Stimulated activated naive B cell treated with anti-CD40 and anti-IgM and Interleukin-4, amounts not matched to agents 10 μg/mL and 1 μg/mL and 100 μg/mL, for 72 hours (primary cell): ENCODE measurements around the gene GARS1.
"Not testable (repeated sequence)": the region's sequence is repeated elsewhere in the genome, so short reads cannot be mapped to it uniquely, and the experiment has no call there.

Experiments used
- ATAC-seq, 2 donors: fragments of 150-1000 bp; cut with Tn5 transposase; replicated peaks; 2 replicates each; pipeline ENCODE4 v1.10.0; 2021; ENCODE audit warnings: moderate library complexity in 1 of 2
- DNase-seq: peaks from one replicate; pipeline ENCODE4 v3.0.0; 2021
- H3K27ac Mint-ChIP-seq: one replicate; pipeline ENCODE4 v1.8.0; 2022; ENCODE audit warnings: mild to moderate bottlenecking, mixed read lengths
- H3K27me3 Mint-ChIP-seq, 2 donors: one replicate each; pipeline ENCODE4 v1.8.0; 2022; ENCODE audit warnings: mixed read lengths in 2 of 2
- H3K36me3 Mint-ChIP-seq, 2 donors: one replicate each; pipeline ENCODE4 v1.8.0; 2022; ENCODE audit warnings: mixed read lengths in 2 of 2, mild to moderate bottlenecking in 1 of 2
- H3K4me1 Mint-ChIP-seq, 2 donors: one replicate each; pipeline ENCODE4 v1.8.0; 2022; ENCODE audit warnings: mixed read lengths in 2 of 2, mild to moderate bottlenecking in 1 of 2
- H3K4me3 Mint-ChIP-seq, 2 donors: one replicate each; pipeline ENCODE4 v1.8.0; 2022; ENCODE audit warnings: mild to moderate bottlenecking in 2 of 2, mixed read lengths in 2 of 2, moderate library complexity in 1 of 2
- H3K9me3 Mint-ChIP-seq, 2 donors: one replicate each; pipeline ENCODE4 v1.8.0; 2022; ENCODE audit warnings: mixed read lengths in 2 of 2, mild to moderate bottlenecking in 1 of 2

The GARS1 gene

GRCh38 chr7:30562909-30563308, 31.8 kb upstream of the GARS1 start:
- peaks cover 3 to 7% of the 10 kb centered on the region in 2 donors for H3K4me1 Mint-ChIP-seq
- H3K27ac Mint-ChIP-seq, result no peak overlapping the region
- H3K9me3 Mint-ChIP-seq, result no peaks in the 10 kb centered on the region
- H3K27me3 Mint-ChIP-seq, result no peaks in the 10 kb centered on the region
- H3K36me3 Mint-ChIP-seq, result peaks cover 26 to 40% of the 10 kb centered on the region in 2 donors
- ATAC-seq (no peak), DNase-seq (no peak)
- no peak overlapping the region for H3K4me3 Mint-ChIP-seq

- Mint-ChIP-seq H3K4me3 (no peak overlapping the region), H3K9me3 (no peaks in the 10 kb centered on the region), H3K4me1 (peaks cover 3 to 7% of the 10 kb centered on the region in 2 donors), H3K36me3 (peaks cover 26 to 44% of the 10 kb centered on the region in 2 donors), H3K27me3 (no peaks in the 10 kb centered on the region), H3K27ac (peak overlapping the region; percentile 70)
- no peak for DNase-seq
- no peak for ATAC-seq
Measured at GRCh38 chr7:30563326-30563942, 31.2 kb upstream of the GARS1 start.

- Mint-ChIP-seq H3K9me3 (no peaks in the 10 kb centered on the region), H3K36me3 (peaks cover 30 to 52% of the 10 kb centered on the region in 2 donors), H3K4me3 (no peak overlapping the region), H3K4me1 (peaks cover 3 to 7% of the 10 kb centered on the region in 2 donors), H3K27ac (no peak overlapping the region), H3K27me3 (no peaks in the 10 kb centered on the region)
- ATAC-seq, result peak; percentile 95 to 97
- peak; percentile 62 for DNase-seq
Measured at GRCh38 chr7:30564243-30564892, 30.3 kb upstream of the GARS1 start.

- no peak overlapping the region for H3K4me3 Mint-ChIP-seq
- H3K27ac Mint-ChIP-seq, result no peak overlapping the region
- DNase-seq, result no peak
Measured at GRCh38 chr7:30566596-30566995, 28.1 kb upstream of the GARS1 start.

GRCh38 chr7:30567081-30567480, 27.6 kb upstream of the GARS1 start:
- ATAC-seq (no peak), DNase-seq (no peak)
- Mint-ChIP-seq H3K4me3 (no peak overlapping the region), H3K9me3 (peaks cover 5 to 6% of the 10 kb centered on the region in 2 donors), H3K4me1 (peaks cover 3 to 7% of the 10 kb centered on the region in 2 donors), H3K27me3 (no peaks in the 10 kb centered on the region), H3K36me3 (peaks cover 32 to 52% of the 10 kb centered on the region in 2 donors), H3K27ac (no peak overlapping the region)

More at GRCh38 chr7:30566596-30566995, 28.1 kb upstream of the GARS1 start:
- Mint-ChIP-seq H3K27me3 (no peaks in the 10 kb centered on the region), H3K36me3 (peaks cover 35 to 56% of the 10 kb centered on the region in 2 donors), H3K9me3 (peaks cover 5 to 6% of the 10 kb centered on the region in 2 donors), H3K4me1 (peaks cover 3 to 7% of the 10 kb centered on the region in 2 donors)
- ATAC-seq, result no peak

GRCh38 chr7:30570238-30570637, 24.4 kb upstream of the GARS1 start:
- DNase-seq, H3K9me3 Mint-ChIP-seq, H3K4me1 Mint-ChIP-seq, H3K27ac Mint-ChIP-seq, H3K27me3 Mint-ChIP-seq, ATAC-seq, H3K4me3 Mint-ChIP-seq: not testable (repeated sequence)
- peaks cover 24 to 49% of the 10 kb centered on the region in 2 donors for H3K36me3 Mint-ChIP-seq

- H3K27me3 Mint-ChIP-seq, result no peaks in the 10 kb centered on the region
- H3K4me3 Mint-ChIP-seq, result no peak overlapping the region
- peaks cover 32 to 52% of the 10 kb centered on the region in 2 donors for H3K36me3 Mint-ChIP-seq
- ATAC-seq, result no peak
- no peaks in the 10 kb centered on the region for H3K4me1 Mint-ChIP-seq
- no peak for DNase-seq
- no peak overlapping the region for H3K27ac Mint-ChIP-seq
- H3K9me3 Mint-ChIP-seq, result peaks cover 5 to 10% of the 10 kb centered on the region in 2 donors
Measured at GRCh38 chr7:30572212-30572841, 22.4 kb upstream of the GARS1 start.

- ATAC-seq (no peak), DNase-seq (no peak)
- no peak overlapping the region for H3K4me3 Mint-ChIP-seq
- peaks cover 45 to 60% of the 10 kb centered on the region in 2 donors for H3K36me3 Mint-ChIP-seq
- H3K9me3 Mint-ChIP-seq, result peaks cover 0 to 4% of the 10 kb centered on the region in 2 donors
- H3K27me3 Mint-ChIP-seq, result no peaks in the 10 kb centered on the region
- no peak overlapping the region for H3K27ac Mint-ChIP-seq
- no peaks in the 10 kb centered on the region for H3K4me1 Mint-ChIP-seq
Measured at GRCh38 chr7:30575910-30576309, 18.8 kb upstream of the GARS1 start.

GRCh38 chr7:30583181-30583580, 11.5 kb upstream of the GARS1 start:
- Mint-ChIP-seq H3K27me3 (no peaks in the 10 kb centered on the region), H3K36me3 (peaks cover 40 to 48% of the 10 kb centered on the region in 2 donors), H3K27ac (no peak overlapping the region), H3K4me1 (peaks cover 0 to 1% of the 10 kb centered on the region in 2 donors), H3K4me3 (no peak overlapping the region), H3K9me3 (no peaks in the 10 kb centered on the region)
- ATAC-seq (no peak), DNase-seq (no peak)

- DNase-seq, result no peak
- no peak overlapping the region for H3K27ac Mint-ChIP-seq
- H3K9me3 Mint-ChIP-seq, result no peaks in the 10 kb centered on the region
- H3K4me3 Mint-ChIP-seq, result no peak overlapping the region
- peaks cover 33 to 40% of the 10 kb centered on the region in 2 donors for H3K36me3 Mint-ChIP-seq
- H3K27me3 Mint-ChIP-seq, result no peaks in the 10 kb centered on the region
- no peak for ATAC-seq
- peaks cover 0 to 5% of the 10 kb centered on the region in 2 donors for H3K4me1 Mint-ChIP-seq
Measured at GRCh38 chr7:30584415-30584814, 10.3 kb upstream of the GARS1 start.

- no peaks in the 10 kb centered on the region for H3K9me3 Mint-ChIP-seq
- H3K36me3 Mint-ChIP-seq, result peaks cover 31 to 38% of the 10 kb centered on the region in 2 donors
- no peak for ATAC-seq
- no peak overlapping the region for H3K4me3 Mint-ChIP-seq
- DNase-seq, result no peak
- H3K27me3 Mint-ChIP-seq, result no peaks in the 10 kb centered on the region
- peaks cover 0 to 5% of the 10 kb centered on the region in 2 donors for H3K4me1 Mint-ChIP-seq
- H3K27ac Mint-ChIP-seq, result no peak overlapping the region
Measured at GRCh38 chr7:30584965-30585364, 9.7 kb upstream of the GARS1 start.

- H3K27me3 Mint-ChIP-seq, result no peaks in the 10 kb centered on the region
- no peak overlapping the region for H3K4me3 Mint-ChIP-seq
- no peak overlapping the region for H3K27ac Mint-ChIP-seq
- peaks cover 25 to 32% of the 10 kb centered on the region in 2 donors for H3K36me3 Mint-ChIP-seq
- H3K4me1 Mint-ChIP-seq, result peaks cover 0 to 5% of the 10 kb centered on the region in 2 donors
- H3K9me3 Mint-ChIP-seq, result no peaks in the 10 kb centered on the region
- DNase-seq, result no peak
- no peak for ATAC-seq
Measured at GRCh38 chr7:30585675-30586074, 9.0 kb upstream of the GARS1 start.

- H3K4me3 Mint-ChIP-seq, H3K27me3 Mint-ChIP-seq, DNase-seq, H3K27ac Mint-ChIP-seq, ATAC-seq, H3K9me3 Mint-ChIP-seq: not testable (repeated sequence)
- H3K4me1 Mint-ChIP-seq, result peaks cover 7 to 13% of the 10 kb centered on the region in 2 donors
- H3K36me3 Mint-ChIP-seq, result peaks cover 23 to 26% of the 10 kb centered on the region in 2 donors
Measured at GRCh38 chr7:30587547-30587946, 7.1 kb upstream of the GARS1 start.

GRCh38 chr7:30589111-30589510, 5.6 kb upstream of the GARS1 start:
- Mint-ChIP-seq H3K9me3 (no peaks in the 10 kb centered on the region), H3K4me1 (peaks cover 10 to 18% of the 10 kb centered on the region in 2 donors), H3K4me3 (no peak overlapping the region), H3K27me3 (no peaks in the 10 kb centered on the region), H3K36me3 (peaks cover 15 to 18% of the 10 kb centered on the region in 2 donors), H3K27ac (no peak overlapping the region)
- no peak for DNase-seq
- no peak for ATAC-seq
